Stomach (tissue), 4 donors: ENCODE data around the gene LOC128125822.

Experiments
- CTCF ChIP-seq, 7 experiments: fragments of 450-650 bp in 4 of 7; fragments of 200-600 bp in 3 of 7; sonication (generic) in 3 of 7; IDR thresholded peaks; one replicate each; pipeline ENCODE4 v1.5.1; 2016 to 2019; ENCODE audit warnings: antibody characterized with exemption in 7 of 7, control low read depth in 2 of 7, mild to moderate bottlenecking in 1 of 7
- EP300 ChIP-seq: sonication (generic); formaldehyde crosslinking; IDR thresholded peaks from one replicate; pipeline ENCODE4 v1.6.1; 2017; ENCODE audit warnings: antibody characterized with exemption
- POLR2A ChIP-seq, 4 donors: fragments of 450-650 bp; IDR thresholded peaks; one replicate each; pipeline ENCODE4 v1.6.1; 2016; ENCODE audit warnings: antibody characterized with exemption in 4 of 4, control low read depth in 2 of 4, mild to moderate bottlenecking in 1 of 4, moderate library complexity in 1 of 4
- POLR2AphosphoS5 ChIP-seq, 3 donors: sonication (generic); formaldehyde crosslinking; IDR thresholded peaks; one replicate each; pipeline ENCODE4 v1.6.1; 2016; ENCODE audit warnings: antibody characterized with exemption in 3 of 3

GRCh38 chr6:63538550-63538949 is 33.7 kb upstream of the LOC128125822 start:
- TF ChIP-seq CTCF (IDR thresholded peaks at IDR 0.05) (no peak), EP300 (no peak), POLR2AphosphoS5 (IDR thresholded peaks at IDR 0.05) (no peak), POLR2A (IDR thresholded peaks at IDR 0.05) (no peak)
